Measurements from ENCODE around the gene PYHIN1.
"Not testable (repeated sequence)": the region's sequence is repeated elsewhere in the genome, so short reads cannot be mapped to it uniquely, and the experiment has no call there.

Gene PYHIN1

GRCh38 chr1:158979229-158979628 is 47.9 kb downstream of the PYHIN1 start:
- no peak for DNase-seq (ENCODE audit: low read depth, low spot score)

GRCh38 chr1:158983235-158983634 is 51.9 kb downstream of the PYHIN1 start:
- no peak for DNase-seq (ENCODE audit: low read depth, low spot score)

GRCh38 chr1:158984386-158984785 is 53.0 kb downstream of the PYHIN1 start:
- DNase-seq (ENCODE audit: low read depth, low spot score): no peak

- DNase-seq (ENCODE audit: low read depth, low spot score): no peak
Observed at GRCh38 chr1:158989424-158989823, 58.1 kb downstream of the PYHIN1 start.

GRCh38 chr1:158992787-158993312 is 61.5 kb downstream of the PYHIN1 start:
- no peak for DNase-seq (ENCODE audit: low read depth, low spot score)

GRCh38 chr1:158996998-158997397 is 65.6 kb downstream of the PYHIN1 start:
- no peak for DNase-seq (ENCODE audit: low read depth, low spot score)

- DNase-seq (ENCODE audit: low read depth, low spot score): no peak
Observed at GRCh38 chr1:158998037-158998780, 66.9 kb downstream of the PYHIN1 start.

- DNase-seq (ENCODE audit: low read depth, low spot score): no peak
Observed at GRCh38 chr1:158998781-158999161, 67.4 kb downstream of the PYHIN1 start.

- DNase-seq (ENCODE audit: low read depth, low spot score): peak; percentile 88
Observed at GRCh38 chr1:158999316-159000069, 68.1 kb downstream of the PYHIN1 start.

- DNase-seq (ENCODE audit: low read depth, low spot score): no peak
Observed at GRCh38 chr1:159000070-159000409, 68.7 kb downstream of the PYHIN1 start.

- DNase-seq (ENCODE audit: low read depth, low spot score): peak; percentile 83
Observed at GRCh38 chr1:159000625-159001024, 69.3 kb downstream of the PYHIN1 start.

- DNase-seq (ENCODE audit: low read depth, low spot score): no peak
Observed at GRCh38 chr1:159005161-159005560, 73.8 kb downstream of the PYHIN1 start.

GRCh38 chr1:159005676-159006075 is 74.3 kb downstream of the PYHIN1 start:
- DNase-seq (ENCODE audit: low read depth, low spot score): no peak

- not testable (repeated sequence) for DNase-seq (ENCODE audit: low read depth, low spot score)
Observed at GRCh38 chr1:159006210-159006807, 75.0 kb downstream of the PYHIN1 start.

GRCh38 chr1:159007726-159008125 is 76.4 kb downstream of the PYHIN1 start:
- DNase-seq (ENCODE audit: low read depth, low spot score): no peak

GRCh38 chr1:159008744-159009188 is 77.4 kb downstream of the PYHIN1 start:
- no peak for DNase-seq (ENCODE audit: low read depth, low spot score)

GRCh38 chr1:159009287-159009686 is 77.9 kb downstream of the PYHIN1 start:
- no peak for DNase-seq (ENCODE audit: low read depth, low spot score)

- peak; percentile 58 for DNase-seq (ENCODE audit: low read depth, low spot score)
Observed at GRCh38 chr1:159009704-159010361, 78.5 kb downstream of the PYHIN1 start, which contains the start of gene IFI16. Gene IFI16 (plus strand): TSS chr1:159009907. CDS start chr1:159014681, 4,774 bp downstream.

GRCh38 chr1:159010391-159010790 is 79.0 kb downstream of the PYHIN1 start:
- no peak for DNase-seq (ENCODE audit: low read depth, low spot score)

- DNase-seq (ENCODE audit: low read depth, low spot score): not testable (repeated sequence)
Observed at GRCh38 chr1:159011001-159011400, 79.6 kb downstream of the PYHIN1 start.

- DNase-seq (ENCODE audit: low read depth, low spot score): no peak
Observed at GRCh38 chr1:159011751-159012150, 80.4 kb downstream of the PYHIN1 start.

- no peak for DNase-seq (ENCODE audit: low read depth, low spot score)
Observed at GRCh38 chr1:159012495-159012894, 81.1 kb downstream of the PYHIN1 start.
